Stimulated activated CD4-positive, alpha-beta T cell treated with anti-CD3 and anti-CD28 coated beads, Interleukin-1b, Interleukin-23, amount 100 ng/mL, for 4 hours (primary cell): ENCODE data around the gene RALGPS2.

Source experiments
- DNase-seq, 2 donors: peaks; one replicate each; pipeline ENCODE4 v3.0.0-alpha.2; 2020; ENCODE audit warnings: low read depth in 2 of 2

The RALGPS2 gene

DNA sequence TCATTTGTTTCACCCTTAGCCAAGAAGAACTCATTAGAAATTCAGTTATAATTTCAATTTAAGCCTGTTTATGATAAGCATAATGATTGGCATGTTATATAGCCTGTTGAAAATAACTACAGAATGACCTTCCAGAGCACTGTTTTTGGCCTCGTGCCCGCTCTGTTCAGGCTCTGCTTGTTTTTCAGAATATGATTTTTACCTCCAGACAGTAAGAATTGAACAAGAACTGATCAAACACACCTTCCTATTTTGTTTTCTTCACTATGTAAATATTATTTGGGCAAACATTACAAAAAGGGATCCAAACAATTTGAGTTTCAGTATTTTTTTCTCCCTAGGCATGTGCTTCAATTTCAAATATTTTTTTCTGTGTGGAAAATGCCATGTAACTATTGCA is 193.9 kb downstream of the RALGPS2 start:
- DNase-seq, result no peak

DNA sequence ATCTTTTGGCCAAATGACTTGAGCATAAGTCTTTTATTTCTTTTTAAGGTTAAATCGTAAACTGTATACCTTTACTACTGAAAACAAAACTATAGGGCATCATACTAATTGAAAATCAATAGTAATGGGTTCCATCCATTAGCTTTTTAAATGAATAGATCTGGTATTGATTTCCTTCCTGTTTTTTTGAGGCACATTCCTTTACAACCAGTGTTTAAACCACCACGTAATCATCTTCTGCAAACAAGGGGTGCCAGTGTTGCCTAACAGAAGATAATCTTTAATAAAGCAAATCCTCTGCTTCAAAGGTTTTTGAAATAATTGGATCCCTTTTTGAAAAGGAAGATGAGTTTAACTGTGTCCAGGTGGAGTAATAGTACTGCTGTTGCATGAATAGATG is 194.5 kb downstream of the RALGPS2 start:
- no peak for DNase-seq

DNA sequence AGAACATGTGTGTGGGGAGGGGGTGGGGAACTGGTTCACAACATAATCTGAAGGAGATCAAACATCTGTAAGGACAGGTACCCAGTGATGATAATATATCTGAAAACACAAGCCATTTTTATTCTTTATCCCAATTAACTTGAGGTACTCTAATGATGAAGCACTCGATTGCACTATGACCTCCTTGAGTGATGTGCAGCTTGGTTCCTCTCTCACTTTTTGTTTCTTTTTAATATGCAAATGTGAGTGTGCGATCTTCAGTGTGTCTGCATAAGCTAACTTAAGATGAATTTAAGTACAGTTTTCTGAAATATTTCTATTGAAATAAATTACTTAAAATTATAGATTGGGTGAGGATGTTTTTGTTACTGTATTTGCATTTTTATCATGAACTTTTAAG is 196.5 kb downstream of the RALGPS2 start:
- no peak for DNase-seq

DNA sequence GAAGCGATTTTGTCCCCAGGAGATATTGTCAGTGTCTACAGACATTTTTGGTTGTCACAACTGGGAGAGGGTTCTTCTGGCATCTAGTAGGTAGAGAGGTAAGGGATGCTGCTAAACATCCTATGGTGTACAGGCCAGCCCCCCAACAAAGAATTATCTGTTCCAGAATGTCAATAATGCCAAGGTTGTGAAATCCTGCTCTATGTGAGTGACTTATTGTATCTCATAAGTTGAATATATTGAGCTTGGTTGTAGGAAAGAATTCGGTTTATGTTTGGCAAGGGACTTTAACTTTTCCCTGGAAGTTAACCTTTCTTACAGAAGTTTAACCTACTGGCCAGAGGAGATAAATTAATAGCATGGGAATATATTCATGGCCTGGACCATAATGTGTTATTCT is 198.5 kb downstream of the RALGPS2 start:
- no peak for DNase-seq

DNA sequence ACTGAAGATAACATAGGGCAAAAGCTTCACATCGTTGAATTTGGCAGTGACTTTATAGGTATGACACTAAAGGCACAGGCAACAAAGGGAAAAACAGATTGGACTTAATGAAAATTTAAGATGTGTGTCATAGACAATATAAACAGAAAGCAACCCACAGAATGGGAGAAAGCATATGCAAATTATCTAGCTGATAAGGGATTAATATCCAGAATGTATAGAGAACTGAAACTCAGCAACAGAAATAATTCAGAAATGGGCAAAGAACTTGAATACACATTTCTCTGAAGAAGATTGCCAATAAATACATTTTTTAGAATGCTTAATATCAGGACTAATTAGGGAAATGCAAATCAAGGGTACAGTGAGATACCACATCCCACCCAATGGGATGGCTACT is 201.0 kb downstream of the RALGPS2 start:
- no peak for DNase-seq

DNA sequence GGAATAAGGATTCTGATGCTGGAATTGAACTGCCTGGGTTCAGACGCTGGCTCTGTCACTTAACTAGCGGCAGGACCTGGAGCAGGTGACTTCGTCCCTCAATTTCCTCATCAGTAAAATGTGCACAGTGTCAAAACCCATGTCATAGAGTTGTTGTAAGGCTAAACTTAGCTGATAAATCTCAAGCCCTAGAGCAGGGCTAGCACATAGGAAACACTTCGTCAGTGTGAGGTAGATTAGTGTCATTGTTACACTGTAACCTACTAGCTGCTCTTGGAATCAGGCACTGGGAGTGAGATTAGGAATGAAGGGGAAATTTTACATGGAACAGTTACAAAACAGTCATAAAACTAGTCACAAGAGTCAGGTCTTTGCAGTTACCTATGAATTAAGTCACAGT is 202.0 kb downstream of the RALGPS2 start:
- no peak for DNase-seq

DNA sequence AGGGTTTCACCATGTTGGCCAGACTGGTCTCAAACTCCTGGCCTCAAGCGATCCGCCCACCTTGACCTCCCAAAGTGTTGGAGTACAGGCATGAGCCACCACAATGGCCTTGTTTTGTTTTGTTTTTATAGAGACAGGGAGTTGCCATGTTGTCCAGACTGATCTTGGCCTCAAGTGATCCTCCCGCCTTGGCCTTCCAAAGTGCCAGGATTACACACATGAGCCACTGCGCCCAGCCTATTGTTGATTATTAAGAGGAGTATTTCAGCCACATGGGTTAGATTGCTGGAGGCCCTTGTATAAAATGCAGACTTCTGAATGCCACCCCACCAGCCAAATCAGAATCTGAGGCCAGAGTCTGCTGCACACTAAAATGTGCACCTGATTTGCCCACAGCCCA is 203.0 kb downstream of the RALGPS2 start:
- no peak for DNase-seq

DNA sequence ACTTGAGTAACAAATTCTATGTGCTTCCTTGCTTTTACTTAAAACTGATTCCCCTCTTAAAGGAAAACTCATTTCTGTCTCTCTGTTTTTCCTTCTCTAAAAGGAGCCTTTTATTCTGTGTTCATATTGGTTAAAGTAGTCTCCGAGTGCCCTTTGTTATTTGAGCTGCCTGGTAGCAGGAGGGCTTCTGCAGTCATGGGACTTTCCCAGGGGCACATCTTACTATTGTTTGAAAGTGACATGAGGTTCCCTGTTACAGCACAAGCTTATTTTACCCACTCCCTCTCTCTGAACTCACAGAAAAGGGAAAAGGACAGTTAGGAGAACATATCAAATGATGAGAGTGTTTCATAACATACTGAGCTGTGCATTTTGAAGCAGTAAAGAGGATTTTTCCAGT is 203.9 kb downstream of the RALGPS2 start:
- DNase-seq, result no peak

DNA sequence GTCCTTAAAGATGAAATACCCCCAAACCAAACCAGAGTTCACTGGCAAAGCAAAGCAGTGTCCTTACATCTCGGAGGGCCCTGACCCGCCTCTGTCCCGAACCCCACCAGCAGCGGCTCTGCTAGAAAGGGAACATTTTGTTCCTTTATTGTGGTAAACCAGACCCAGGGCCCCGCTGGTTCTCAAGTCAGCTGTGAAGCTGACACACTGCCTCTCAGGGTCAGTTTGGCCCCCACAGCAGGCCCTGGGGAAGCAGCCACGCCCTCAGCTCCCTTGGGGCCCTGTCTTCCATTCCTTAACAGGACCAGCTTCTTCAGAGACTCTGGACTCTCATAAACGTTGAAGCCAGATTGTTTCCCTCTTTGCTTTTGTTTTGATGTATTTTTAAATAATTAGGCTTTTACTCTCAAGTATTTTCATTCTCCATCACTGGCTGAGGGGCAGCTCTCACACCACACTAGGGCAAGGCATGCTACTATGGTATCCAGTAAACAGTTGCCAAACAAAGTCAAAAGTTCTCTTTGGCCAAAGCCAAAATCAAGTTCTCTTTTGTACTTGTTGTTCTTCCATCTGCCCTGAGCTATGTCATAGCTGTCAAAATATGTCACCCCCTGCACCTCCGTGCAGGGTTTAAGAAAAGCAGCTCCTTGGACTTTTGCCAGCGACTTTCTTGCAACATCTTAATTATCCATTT is 207.0 kb downstream of the RALGPS2 start:
- DNase-seq, result no peak

DNA sequence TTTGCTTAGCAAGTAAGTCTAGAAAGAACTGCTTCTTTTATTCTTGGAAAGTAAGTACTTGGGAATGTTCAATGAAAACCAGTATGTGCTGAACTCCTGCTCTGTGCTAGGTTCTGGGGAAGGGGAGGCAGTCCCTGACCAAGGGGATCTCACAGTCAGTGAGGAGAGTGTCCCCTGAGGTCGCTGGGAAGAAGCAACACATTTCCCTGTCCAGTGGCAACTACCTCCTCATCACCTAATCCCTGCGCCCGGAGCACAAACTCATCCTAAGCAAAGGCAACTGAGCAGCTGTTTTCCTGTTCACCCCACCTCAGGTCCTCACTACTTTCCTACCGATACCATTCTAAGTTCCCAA is 207.5 kb downstream of the RALGPS2 start:
- DNase-seq, result no peak

DNA sequence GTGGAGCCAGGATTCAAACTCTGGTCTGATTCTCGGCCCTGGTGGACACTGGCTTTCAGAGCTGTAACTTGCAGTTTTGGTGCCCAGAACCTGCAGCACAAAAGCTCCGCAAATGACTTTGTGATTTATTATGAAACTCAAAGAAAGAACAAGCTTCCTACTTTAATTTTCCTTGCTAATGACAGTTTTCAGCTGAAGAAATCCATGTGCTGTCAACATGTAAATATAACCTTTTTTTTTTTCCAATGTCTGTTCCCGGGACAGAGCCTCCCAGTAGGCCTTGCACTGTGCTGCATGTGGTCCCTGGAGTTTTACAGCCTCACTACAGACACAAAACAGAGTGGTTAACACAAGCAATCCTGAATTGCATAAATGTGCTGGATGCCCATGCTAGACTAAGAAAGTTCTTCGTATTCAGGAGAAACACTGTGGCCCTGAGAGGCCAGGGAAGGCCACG is 208.1 kb downstream of the RALGPS2 start:
- DNase-seq, result no peak

DNA sequence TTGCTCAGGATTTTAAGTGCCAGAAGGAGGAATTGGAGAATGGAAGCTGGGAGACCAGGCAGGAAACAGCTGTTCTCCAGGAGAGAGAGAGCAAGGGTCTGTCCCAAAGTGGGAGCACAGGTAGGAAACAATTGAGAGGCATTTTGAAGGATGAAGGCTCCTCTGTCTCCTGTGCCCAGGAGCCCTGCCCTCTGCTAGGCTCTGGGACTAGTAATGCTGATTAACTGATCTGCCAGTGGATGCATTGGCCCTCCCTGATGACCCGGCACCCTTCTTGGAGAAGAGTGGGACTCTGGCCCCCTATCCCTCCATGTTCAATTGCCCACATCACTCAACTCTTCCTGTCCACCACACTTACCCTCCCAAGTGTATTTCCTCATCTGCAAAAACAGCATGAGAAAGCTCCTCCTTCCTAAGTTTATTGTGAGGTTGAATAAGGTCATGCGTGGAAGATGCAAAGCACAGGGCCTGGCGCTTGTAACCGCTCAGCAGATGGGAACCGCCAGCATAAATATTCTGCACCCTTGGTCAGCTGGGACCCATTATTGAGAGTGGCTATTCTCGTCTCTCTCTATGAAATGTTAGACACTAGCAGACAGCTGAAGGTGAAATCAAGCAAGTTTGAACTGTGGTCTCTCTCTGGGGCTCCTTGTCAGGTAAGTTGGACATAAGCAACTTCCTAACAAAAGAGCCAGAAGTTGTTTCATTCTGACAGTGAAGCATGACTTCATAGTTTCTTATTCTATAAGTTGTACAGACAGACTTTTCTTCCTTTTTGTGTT is 208.9 kb downstream of the RALGPS2 start:
- DNase-seq, result no peak

DNA sequence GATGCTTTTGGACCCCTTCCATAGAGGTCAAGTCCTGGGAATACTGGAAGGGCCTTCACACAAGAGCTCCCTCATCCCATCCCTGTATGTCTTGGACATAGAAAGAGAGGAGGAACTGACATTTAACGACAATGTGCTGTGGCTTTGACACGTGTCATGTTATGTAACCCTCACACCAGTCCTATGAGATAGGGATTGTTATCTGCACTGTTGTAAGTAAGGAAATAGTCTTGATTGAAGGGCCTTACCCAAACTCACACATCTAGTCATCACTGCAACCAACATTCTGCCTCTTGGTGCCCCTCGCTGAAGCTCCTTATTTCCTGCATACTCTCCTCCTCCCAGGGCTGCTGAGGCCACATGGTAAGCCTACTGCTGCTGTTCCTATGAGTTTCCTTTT is 209.5 kb downstream of the RALGPS2 start:
- DNase-seq, result no peak

DNA sequence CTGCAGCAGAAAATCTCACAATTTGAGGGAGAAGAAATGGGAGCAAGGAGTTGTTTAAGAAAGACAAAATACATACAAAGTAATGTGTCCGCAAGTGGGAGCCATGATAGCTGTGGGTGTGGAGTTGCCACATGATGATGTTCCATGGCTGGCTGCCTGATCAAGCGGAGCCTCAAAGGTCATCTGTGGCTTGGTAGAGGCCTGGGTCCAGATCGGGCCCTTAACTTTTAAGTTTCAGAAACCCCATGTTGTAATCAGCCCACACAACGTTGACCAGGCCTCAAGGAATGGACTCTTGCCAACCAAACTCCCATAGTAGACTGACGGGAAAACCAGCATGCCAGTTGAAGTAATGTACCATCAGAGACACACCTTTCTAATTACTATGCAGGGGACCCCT is 210.6 kb downstream of the RALGPS2 start:
- DNase-seq, result no peak

DNA sequence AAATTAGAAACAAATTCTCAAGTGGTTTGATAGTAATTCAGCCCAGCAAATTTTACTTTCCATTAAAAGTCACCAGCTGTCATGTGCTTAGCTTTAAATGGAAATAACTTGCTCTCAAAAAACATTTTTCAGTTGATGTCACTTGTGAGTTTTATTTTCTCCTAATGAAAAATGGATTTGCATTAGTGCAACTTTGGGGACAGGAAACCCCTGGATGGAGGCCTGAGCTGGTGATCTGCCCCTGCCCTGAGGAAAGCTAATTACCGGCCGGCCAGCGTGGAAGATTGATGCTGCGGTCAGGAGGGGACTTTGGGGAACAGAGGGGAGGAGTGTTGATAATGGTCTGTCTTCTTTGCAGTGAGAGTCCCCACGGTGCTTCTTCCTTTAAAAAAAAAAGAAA is 212.7 kb downstream of the RALGPS2 start:
- no peak for DNase-seq

DNA sequence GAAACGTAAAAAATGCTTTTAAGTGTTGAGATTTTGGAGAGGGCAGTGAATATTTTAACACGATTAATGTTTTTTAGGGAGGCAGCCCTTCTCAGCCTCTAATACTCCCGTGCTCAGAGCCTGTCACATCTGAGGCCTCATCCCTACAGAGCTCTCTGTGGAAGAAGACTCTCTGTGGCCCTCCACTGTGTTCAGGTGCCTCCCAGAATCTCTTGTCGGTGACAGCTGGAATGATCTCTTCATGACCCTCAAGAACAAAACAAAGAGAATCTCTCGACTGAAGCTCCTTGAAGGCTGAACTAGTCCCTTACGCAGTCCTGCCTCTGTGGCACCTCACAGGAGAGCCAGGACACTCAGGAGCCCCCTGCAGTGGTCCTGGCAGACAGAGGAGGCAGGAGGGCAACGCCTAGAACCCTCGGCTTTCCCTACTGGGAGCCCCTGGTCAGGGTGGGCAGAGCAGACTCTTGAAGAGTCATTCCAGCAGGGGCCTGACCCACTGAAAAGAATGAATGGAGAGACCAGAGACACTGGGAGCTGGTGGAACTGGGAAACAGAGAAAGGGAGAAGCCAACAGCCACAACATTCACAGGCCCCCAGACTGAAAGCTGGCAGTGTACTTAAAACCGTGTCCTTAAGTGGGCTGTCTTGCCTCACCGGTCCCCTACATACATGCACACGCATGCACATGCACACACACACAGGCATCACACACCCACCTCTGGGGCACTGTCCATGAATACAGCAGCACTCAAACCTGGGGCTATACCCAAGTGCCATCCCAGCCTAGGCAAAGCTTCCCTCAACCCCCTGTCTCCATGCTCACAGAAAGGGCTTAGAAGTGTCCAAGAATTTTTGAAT is 213.3 kb downstream of the RALGPS2 start:
- no peak for DNase-seq

DNA sequence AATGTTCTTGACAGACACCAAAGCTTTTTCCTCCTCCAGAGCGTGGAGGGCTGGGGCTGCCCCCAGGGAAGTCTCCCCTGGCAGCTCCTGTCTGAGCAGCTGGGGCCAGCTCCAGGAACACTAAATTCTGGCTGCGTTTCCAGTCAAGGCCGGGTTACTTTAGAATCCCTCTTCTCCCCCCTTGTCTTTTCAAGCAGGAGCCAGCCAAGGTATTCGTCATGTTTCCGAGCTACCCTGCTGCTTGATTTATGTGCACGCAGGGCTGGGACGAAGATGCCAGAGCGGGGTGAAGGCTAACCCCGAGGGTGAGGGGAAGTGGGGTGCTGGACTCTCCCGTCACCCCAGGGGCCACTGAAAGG is 213.9 kb downstream of the RALGPS2 start:
- no peak for DNase-seq

DNA sequence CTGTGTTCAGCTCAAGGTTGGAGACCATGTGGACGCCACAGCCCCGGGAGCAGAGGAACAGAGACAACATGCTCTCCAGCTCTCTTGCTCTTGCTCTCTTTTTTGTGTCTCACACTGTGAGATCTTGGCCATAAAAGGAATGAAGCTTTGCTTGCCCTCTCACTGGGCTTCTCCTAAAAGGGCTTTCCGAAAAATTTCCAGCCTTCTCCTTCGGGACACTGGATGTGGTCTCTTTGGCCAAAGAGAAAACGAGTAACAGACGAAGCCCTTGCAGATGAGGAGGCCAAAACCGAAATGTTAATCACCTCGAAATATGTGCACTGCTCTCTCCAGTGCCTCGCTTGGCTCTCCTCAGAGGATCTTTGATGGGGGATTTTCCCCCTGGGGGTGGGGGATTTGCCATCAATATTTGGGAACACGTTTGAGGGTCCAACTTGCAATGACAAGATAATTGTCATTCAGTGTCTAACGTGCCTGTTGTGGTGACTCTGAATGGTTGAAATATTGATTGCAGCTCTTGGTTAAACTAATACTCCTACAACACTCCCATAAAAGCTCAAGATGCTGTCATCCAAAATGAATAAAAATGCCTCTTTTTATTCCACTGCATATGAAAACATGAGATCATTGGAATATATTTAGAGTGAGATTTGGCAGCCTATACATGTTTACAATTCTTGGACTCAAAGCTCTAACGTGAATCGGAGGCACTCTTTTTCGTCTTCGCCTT is 214.5 kb downstream of the RALGPS2 start:
- no peak for DNase-seq

DNA sequence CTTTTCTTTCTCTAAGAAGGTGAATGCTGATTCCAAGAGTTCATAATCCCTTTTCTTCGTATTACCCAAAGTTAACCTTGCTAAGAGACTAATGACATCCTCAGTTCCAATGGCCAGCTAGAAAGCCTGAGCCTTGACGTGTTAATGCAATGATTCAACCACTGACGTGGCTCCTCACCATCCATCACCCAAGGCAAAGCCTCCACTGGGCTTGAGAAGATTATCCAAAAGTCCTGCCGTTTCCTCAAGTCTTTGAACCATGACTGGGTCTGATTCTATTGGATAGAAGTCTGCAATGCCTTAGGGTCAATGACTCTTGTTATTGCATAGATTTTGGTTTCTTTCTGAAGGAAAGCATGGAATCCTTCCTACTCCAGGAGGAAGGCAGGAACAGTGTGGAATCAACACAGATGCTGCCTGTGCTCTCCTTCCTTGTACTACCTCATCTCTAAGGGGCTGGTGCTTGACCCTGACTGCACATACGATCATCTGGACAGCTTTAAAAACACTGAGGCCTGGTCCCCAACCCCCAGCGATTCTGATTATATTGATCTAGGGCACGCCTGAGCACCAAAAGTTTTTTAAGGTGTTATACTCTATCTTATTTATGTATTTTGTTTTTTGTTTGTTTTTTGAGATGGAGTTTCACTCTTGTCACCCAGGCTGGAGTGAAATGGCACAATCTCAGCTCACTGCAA is 215.2 kb downstream of the RALGPS2 start:
- DNase-seq, result no peak

DNA sequence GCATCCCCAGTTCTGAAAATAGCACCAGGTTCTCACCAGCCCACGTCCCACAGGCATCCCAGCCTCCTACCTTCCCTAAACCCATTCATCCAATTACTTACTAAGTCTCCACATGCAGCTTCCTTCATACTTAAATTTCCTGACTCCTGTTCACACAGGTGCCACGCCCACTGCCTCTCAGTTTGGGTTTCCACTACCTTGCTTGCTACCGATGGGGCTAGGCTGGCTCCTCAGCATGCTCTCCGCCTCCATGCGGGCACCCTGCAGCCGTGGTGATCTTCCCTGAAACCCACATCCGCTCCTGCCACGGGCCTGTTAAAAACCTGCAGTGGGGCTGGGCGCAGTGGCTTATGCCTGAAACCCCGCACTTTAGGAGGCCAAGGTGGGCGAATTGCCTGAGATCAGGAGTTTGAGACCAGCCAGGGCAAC is 216.2 kb downstream of the RALGPS2 start:
- DNase-seq, result no peak

DNA sequence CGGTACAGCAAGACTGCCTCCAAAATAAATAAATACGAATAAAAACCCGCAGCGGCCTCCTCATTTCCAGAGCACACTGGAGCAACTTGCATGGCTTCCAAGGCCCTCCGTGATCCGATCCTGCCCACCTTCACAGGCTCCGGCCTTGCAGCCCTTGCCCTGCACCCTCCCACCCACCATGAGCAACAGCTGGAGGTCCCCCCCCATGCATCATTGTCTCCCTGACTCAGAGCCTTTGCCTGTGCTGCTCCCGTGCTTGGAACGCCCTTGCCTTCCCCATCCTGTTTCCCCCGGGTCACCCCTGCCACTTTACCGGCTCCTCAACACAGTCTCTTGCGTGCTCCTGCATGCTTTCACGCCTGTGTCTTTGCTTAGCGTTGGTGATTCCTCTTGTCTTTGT is 216.8 kb downstream of the RALGPS2 start:
- DNase-seq, result no peak
